Frontal cortex (tissue), 4 donors: ENCODE results near the gene NES. TPM values are rescaled to one million over a fixed set of nuclear protein-coding genes. Genes with fewer than 3 reads are reported as not detected.

ENCODE experiments used
- DNase-seq, 2 donors: peaks; one replicate each; pipeline ENCODE4 v3.0.0; 2012; ENCODE audit warnings: low spot score in 2 of 2
- FAIRE-seq: peaks from 2 replicates; lab custom pipeline; 2012; peaks lifted over from hg19 to GRCh38; lab: Jason Lieb, UNC
- total RNA-seq: library from RNA; depleted of rRNA; stranded (reverse); fragments of >200 nt; gene quantifications from one replicate; pipeline ENCODE4 v1.2.3, GENCODE V29; 2014
- donor health status: control.
- donor health status: control.
- donor health status: control.

NES gene
- total RNA-seq, 1 donor from 2014 or later = 43.2 TPM

DNA sequence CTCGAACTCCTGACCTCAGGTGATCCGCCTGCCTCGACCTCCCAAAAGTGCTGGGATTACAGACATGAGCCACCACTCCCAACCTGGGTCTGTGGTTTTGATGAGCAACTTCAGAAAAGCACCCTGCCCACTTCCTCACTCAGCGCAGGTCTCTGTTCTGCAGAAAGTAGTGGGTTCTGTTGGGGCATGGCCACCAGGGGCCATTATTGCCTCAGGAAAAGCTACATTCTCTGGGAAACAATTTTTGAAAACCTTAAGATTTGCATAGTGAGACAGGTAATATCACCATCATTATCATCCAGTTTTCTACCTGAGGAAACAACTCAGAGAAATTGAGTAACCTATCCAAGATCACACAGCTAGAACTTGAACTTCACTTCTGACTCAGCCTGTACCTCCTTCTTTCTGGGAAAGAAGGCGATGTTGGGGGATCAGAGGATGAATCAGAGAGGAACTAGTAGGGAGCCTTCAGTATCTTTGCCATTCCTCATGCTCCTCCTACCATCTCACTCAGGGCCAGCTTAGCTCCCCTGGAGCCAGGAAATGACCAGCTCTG is 7.1 kb upstream of the NES start:
- no peak for DNase-seq
- no peak for FAIRE-seq

DNA sequence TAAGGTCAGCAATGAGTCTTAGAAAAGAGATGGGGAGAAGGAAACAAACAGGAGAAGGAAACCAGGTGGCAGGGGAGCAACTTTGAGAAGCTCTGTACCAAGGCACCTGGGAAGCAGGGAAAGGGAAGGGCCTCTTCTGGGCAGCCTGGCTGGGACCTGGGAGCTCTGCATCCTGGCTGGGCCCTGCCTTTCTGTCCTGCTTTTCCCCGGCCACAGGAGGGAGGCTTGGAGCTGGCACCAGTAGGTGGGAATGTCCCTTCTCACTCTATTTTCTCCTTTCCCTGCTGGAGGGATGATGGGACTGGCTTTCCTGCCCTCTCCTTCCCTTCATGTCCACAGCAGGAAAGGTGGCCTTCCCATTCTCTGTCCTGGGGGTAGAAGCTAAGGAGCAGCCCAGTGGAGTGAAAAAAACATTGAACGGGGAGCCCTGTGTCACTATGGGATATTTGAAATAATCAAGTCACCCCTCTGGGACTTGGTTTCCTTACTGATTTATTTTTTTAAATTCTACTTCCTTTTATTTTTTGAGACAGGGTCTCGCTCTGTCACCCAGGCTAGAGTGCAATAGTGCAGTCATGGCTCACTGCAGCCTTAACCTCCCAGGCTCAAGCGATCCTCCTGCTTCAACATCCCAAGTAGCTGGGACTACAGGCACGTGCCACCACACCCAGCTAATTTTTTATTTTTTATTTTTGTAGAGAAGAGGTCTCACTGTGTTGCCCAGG is 5.1 kb upstream of the NES start:
- FAIRE-seq = no peak

GRCh38 chr1:156681196-156681960 is 4.2 kb upstream of the NES start:
- DNase-seq = no peak
- no peak for FAIRE-seq

More for the DNA sequence above, 5.1 kb upstream of the NES start:
- DNase-seq = no peak

DNA sequence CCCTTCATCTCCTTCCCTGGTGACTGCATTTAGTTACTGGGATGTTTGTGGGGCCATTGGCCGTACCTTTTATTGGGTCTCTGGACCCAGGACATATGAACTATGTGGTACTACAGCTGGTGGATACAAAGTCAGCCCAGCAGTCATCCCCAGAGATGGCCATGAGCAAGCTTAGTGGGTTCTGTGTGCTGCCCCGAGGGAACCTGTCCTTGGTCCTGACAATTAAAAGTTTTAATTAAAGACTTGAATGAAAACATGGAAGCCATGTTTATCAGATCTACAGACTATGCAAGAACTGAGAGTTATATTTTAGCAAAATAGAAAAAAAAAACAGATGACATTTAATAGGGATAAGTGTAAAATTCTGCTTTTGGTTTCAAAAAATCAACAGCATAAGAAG is 2.8 kb upstream of the NES start:
- no peak for FAIRE-seq
- DNase-seq = no peak

DNA sequence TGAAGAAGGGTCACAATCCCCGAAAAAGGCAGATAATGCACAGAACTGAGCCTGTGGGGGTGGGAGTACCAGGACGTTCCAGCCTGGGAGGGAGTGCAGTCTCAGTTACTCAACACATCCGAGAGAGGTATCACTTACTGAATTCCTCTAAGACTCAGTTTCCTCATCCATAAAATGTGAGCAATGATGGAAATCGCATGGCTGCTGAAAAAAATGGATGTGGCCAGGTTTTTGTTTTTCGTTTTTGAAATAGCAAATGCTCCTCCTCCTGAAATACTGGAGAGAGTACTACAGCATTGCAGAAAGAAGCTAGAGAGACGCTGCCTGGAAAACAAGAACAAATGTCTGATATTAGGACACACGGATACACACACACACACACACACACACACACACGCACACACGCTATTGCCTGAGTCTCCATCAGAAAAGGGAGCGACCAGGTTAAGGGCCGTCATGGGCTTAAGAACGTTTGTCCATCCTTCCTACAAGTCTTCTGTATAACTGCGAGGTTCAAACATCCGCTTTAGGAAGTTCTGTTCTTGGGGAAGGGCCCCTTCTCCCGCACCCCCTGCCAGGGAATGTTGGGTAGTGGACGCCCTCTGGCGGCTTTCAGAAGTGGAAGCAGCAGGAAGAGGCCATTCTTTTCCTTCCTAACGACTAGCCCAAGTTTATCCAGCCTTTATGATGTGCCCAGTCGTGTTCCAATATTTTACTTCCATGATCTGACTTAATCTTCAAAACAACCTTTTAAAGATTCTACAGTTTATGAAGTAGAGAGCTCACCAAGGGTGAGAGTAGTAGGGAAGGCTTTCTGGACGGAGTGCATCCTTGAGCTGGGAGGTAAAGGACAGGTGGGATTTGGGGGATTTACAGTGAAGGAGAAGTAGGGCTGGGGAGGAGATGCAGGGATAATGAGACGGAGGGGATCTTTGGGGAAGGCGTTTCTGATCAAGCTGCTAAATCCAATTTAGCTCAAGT is 699 bp upstream of the NES start:
- DNase-seq (peak; percentile 79 to 80), FAIRE-seq (no peak)

DNA sequence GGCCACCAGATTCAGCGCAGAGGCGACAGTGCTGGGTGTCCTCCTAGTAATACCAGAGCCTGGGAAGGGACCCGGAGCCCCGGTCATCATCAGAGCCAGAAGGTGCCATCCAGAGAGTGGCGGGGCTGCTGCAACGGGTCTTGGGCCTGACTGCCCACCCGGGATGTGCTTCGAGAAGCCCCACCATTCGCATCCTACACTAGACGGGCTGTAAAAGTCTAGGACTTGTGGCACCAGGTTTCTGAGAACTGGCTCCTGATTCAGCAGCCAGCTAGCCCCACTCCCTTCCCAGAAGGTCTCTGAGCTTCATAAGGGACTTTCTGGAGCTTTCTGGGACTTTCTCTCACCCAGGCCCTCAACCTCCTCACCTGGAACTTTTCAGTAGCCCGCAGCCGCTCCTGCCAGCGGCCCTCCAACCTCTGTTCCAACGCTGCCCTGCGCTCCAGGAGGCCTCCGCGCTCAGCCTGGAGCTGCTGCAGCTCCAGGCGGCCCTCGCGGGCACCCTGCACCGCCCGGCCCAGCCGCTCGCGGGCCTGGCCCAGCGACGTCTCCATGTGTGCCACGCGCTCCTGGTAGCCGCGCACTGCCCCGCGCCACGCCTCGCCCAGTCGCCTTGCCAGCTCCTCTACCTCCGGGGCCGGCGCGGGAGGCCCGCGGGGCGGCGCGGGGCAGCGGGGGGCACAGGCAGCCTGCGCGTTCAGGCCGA is 940 bp downstream of the NES start:
- FAIRE-seq (no peak), DNase-seq (no peak)

- FAIRE-seq = no peak
- DNase-seq = peak in 1 of 2 donors; percentile 48
Measured at GRCh38 chr1:156675210-156676113, 1.7 kb downstream of the NES start.

DNA sequence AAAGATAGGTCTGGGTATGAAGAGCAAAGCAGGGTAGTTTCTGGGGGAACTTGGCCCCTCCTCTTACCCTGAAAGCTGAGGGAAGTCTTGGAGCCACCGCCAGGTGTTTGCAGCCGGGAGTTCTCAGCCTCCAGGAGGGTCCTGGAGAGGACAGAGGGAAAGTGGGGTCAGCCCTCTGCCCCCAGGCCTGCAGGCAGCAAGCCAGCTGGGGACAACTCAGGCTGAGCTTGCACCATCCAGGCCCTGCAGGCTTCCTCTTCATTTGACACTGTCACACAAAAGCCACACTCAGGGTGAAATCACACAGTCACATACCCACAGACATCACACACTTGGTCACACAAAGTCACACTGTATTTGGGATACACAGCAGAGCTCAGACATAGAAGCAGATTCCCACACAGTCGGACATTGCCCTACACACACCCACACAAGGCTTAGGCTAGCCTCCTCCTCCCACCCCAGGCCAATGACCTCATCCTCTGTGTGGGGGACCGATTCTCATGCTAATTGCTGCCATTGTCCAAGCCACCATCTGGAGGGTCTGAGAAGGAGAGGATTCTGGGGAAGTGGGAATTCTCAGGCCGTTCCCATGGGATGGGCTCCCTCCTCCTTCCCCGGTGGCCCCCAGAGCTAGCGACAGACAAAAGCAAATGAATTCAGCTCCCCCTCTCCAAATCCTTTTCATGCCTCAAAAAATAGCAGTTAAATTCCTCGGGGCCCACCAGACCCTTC is 3.7 kb downstream of the NES start:
- no peak for FAIRE-seq
- DNase-seq = no peak

DNA sequence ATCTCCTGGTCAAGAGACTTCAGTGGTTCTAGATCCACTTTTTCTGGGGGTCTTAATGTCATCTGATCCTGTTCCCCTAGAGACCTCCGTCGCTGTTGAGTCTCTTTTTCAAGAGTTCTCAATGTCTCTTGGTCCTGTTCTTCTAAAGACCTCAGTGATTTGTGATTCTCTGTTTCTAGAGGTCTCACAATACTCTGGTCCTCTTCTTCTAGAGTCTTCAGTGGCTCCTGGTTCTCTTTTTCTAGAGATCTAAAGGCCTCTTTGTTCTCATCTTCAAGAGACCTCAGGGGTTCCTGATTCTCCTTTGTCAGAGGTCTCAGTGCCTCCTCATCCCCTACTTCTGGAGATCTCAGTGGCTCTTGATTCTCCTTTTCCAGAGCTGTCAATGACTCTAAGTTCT is 5.4 kb downstream of the NES start:
- DNase-seq (no peak), FAIRE-seq (no peak)

DNA sequence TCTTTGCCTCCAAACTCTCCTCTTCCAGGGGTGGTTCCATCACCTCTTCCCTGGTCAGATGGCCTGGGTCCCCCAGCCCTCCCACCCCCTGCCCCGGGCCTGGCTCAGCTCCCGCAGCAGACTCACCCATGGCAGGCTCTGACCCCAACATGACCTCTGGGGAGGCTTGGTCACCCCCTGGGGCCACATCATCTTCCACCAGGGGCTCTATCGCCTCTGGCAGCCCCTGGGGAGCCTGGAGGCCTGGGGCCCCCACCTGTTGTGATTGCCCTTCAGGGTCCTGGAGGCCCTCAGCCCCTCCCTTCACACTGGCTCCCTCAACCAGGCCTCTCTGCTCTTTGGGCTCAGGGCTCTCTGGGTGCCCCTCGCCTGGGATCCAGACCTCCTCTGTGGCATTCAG is 6.4 kb downstream of the NES start:
- no peak for FAIRE-seq
- no peak for DNase-seq

DNA sequence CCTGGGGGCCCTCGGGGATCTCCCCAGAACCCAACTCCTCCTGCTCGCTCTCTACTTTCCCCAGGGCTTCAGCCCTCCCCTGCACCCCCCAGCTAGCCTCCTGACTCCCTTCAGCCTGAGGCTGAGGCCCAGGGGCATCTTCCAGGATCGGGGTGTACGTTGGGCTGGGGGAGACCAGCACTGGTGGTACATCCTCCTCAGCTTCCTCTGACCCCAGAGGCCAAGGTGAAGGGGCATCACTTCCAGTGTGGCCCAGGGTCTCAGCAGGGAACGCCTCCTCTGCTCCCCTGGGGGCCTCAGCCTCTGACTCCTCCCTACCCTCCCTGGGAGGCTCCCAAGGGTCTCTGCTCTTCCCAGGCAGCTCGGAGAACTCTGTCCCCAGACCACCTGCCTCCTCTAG is 6.8 kb downstream of the NES start:
- DNase-seq (no peak), FAIRE-seq (no peak)

DNA sequence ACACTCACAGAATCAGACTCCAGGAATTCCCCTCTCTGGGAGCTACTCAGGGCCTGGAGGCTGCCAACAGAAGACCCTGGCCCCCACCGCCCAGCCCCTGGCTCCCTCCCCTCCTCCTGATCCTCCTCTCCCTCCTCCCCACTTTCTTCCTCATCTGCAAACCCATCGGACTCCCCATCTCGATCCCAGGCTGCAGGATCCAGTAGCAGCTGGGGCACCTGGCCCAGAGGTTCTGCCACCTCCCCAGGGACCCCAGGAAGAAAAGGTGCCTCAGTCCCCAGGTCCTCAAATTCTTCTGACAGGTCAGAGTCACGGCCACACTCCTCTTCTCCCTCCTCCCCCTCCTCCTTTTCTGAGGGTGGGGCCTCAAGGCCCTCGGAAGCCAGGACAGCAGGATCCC is 7.4 kb downstream of the NES start:
- no peak for FAIRE-seq
- DNase-seq = no peak

- DNase-seq = no peak
- FAIRE-seq = no peak
Measured at GRCh38 chr1:156668801-156669637, 8.2 kb downstream of the NES start.

GRCh38 chr1:156667968-156668709 is 9.1 kb downstream of the NES start:
- FAIRE-seq (no peak), DNase-seq (no peak)

- DNase-seq (no peak), FAIRE-seq (no peak)
Measured at GRCh38 chr1:156667610-156667967, 9.6 kb downstream of the NES start.

GRCh38 chr1:156666862-156667609 is 10.2 kb downstream of the NES start:
- no peak for DNase-seq
- FAIRE-seq = no peak
